Measurements from ENCODE around the gene KCNMA1. TPM values are rescaled to one million over a fixed set of nuclear protein-coding genes. Genes with fewer than 3 reads are reported as not detected.

The KCNMA1 gene
- total RNA-seq, 2 donors from 2014 or later = 168 to 188 TPM

DNA sequence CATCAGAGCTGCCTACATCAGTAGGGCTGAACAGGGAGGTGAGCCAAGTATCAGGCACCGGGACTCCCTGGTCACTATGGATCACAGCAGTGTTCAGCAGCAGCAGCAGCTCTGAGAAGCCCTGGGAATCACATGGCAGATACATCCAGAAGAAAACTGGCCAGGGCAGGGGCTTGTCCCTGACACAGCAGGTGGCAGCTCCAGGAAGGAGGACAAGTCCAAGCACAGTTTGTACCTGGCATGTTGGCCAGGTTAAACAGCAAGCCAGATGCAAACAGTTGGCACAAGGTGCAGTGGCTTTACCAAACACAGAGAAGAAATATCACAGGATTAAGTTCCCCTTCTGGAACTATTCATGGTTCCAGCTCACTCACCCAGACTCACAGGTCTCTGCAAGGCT is 139.4 kb downstream of the KCNMA1 start:
- DNase-seq (ENCODE audit: low spot score) (no peak), ATAC-seq (ENCODE audit: insufficient number of reproducible peaks, low FRiP score, low read depth) (no peak)

DNA sequence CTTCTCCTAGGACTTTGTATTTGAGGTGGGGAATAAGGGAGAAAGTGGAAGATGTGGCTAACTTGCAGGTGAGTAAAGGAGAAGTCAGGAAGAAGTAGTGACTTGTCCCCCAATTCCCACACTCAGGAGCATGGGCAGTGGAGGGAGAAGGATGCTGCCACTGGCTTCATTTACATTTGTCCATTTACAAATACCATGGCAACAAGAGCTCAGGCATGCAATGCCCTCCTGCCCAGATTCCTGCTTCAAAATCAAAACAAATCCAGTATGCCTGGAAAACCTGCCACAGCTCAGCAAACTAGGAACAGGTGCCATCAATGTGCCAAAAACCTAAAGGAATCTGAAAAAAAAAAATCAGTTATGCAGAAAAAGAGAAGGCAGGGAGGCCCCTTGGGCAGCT is 139.9 kb downstream of the KCNMA1 start:
- ATAC-seq (ENCODE audit: insufficient number of reproducible peaks, low FRiP score, low read depth) (no peak), DNase-seq (ENCODE audit: low spot score) (no peak)
- Histone ChIP-seq H3K36me3 (no peaks in the 10 kb centered on the region), H3K4me1 (ENCODE audit: control insufficient read depth in 1 of 2, low read depth in 2 of 2) (peaks cover 4 to 76% of the 10 kb centered on the region in 2 donors), H3K27ac (peak overlapping the region in 1 of 2 donors; percentile 13), H3K9me3 (no peaks in the 10 kb centered on the region), H3K27me3 (replicated peaks; ENCODE audit: insufficient read depth) (no peaks in the 10 kb centered on the region), H3K4me3 (no peak overlapping the region)
- TF ChIP-seq, protein P1, sequence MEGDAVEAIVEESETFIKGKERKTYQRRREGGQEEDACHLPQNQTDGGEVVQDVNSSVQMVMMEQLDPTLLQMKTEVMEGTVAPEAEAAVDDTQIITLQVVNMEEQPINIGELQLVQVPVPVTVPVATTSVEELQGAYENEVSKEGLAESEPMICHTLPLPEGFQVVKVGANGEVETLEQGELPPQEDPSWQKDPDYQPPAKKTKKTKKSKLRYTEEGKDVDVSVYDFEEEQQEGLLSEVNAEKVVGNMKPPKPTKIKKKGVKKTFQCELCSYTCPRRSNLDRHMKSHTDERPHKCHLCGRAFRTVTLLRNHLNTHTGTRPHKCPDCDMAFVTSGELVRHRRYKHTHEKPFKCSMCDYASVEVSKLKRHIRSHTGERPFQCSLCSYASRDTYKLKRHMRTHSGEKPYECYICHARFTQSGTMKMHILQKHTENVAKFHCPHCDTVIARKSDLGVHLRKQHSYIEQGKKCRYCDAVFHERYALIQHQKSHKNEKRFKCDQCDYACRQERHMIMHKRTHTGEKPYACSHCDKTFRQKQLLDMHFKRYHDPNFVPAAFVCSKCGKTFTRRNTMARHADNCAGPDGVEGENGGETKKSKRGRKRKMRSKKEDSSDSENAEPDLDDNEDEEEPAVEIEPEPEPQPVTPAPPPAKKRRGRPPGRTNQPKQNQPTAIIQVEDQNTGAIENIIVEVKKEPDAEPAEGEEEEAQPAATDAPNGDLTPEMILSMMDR (IDR thresholded peaks at IDR 0.05) = no peak

More for the DNA sequence above, 139.4 kb downstream of the KCNMA1 start:
- H3K36me3 ChIP-seq = no peaks in the 10 kb centered on the region
- H3K4me1 ChIP-seq (ENCODE audit: control insufficient read depth in 1 of 2, low read depth in 2 of 2) = peaks cover 4 to 72% of the 10 kb centered on the region in 2 donors
- no peak overlapping the region for H3K4me3 ChIP-seq
- peak overlapping the region in 1 of 2 donors; percentile 13 for H3K27ac ChIP-seq
- TF ChIP-seq, protein P1 (IDR thresholded peaks at IDR 0.05) = no peak
- no peaks in the 10 kb centered on the region for H3K9me3 ChIP-seq
- no peaks in the 10 kb centered on the region for H3K27me3 ChIP-seq (replicated peaks; ENCODE audit: insufficient read depth)

DNA sequence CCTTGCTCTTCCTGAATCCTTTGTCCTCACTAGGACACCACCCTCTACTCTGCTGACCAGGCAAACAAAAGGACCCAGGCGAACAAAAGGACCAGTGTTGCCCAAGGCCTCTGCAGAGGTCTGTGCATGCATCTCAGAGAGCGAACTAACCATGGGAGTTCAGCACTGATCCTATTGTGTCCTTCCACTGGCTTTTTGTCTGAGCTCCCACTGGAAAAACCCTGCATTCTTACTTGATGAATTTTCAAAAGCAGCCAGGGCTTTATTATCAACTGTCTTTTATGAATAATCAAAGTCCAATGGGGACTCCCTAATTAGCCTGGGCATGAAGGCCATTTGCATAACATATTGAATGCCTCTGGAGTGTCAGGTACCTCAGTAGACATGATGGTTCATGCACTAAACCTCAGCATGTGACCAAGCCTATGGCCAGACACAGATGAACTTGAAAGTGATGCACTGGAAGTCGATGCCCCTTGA is 140.6 kb downstream of the KCNMA1 start:
- H3K27ac ChIP-seq = no peak overlapping the region

DNA sequence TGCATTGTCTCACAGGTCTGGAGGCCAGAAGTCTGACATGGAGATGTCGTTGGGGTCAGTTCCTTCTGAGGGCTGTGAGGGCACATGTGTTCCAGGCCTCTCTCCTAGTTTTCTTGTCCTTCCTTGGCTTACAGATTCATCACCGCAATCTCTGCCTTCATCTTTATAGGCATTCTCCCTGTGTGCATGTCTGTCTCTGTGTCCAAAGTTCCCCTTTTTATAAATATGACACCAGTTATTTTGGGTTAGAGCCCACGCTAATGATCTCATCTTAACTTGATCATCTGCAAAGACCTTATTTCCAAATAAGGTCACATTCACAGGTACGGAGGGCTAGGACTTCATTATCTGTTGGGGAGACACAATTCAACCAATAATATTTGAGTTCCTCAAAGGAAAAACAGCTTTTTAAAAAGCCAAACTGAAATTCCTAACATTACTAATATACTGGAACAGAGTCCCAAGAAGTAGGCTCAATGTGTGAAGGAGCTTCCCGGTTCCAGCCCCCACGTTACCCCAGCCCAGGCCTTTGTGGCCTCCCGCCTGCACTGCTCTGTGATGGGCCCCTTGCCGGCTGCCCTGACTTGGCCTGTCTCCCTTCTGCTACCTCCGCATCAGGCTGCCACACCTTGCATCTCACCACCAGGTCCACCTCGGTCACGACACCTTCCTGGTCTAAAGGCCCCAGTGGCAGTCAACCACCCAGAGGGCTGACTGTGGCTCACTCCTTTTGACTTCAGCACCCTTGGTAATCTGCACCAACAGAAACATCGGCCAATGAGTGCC is 142.7 kb downstream of the KCNMA1 start:
- Histone ChIP-seq H3K9me3 (no peaks in the 10 kb centered on the region), H3K4me3 (no peak overlapping the region), H3K27ac (no peak overlapping the region), H3K4me1 (ENCODE audit: control insufficient read depth in 1 of 2, low read depth in 2 of 2) (peaks cover 0 to 82% of the 10 kb centered on the region in 2 donors), H3K27me3 (replicated peaks; ENCODE audit: insufficient read depth) (no peaks in the 10 kb centered on the region), H3K36me3 (no peaks in the 10 kb centered on the region)
- DNase-seq (ENCODE audit: low spot score) (no peak), ATAC-seq (ENCODE audit: insufficient number of reproducible peaks, low FRiP score, low read depth) (no peak)
- TF ChIP-seq, protein P1 (IDR thresholded peaks at IDR 0.05) = no peak

More for the DNA sequence above, 140.6 kb downstream of the KCNMA1 start:
- DNase-seq (ENCODE audit: low spot score) (no peak), ATAC-seq (ENCODE audit: insufficient number of reproducible peaks, low FRiP score, low read depth) (no peak)
- Histone ChIP-seq H3K36me3 (no peaks in the 10 kb centered on the region), H3K27me3 (replicated peaks; ENCODE audit: insufficient read depth) (no peaks in the 10 kb centered on the region), H3K9me3 (no peaks in the 10 kb centered on the region), H3K4me3 (no peak overlapping the region), H3K4me1 (ENCODE audit: control insufficient read depth in 1 of 2, low read depth in 2 of 2) (peaks cover 4 to 80% of the 10 kb centered on the region in 2 donors)
- TF ChIP-seq, protein P1 (IDR thresholded peaks at IDR 0.05) = no peak

DNA sequence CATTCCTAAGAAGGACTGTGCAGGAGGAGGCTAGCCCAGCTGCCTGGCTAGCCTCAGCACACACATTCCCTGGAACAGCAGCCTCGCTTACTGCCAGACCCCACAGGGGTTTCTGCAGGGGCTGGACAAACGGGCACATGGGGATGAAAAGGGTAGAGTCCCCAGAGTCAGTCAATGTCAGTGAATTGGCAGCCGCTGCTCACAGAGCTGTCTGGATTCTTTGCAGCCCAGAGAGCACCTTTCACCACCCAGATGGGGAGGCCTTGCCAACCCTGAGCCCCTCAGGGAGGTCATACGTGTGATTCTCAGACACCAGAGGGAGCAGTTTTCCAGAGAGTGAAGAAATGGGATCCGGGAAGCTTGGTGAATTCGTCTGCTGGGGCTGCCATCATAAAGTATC is 143.3 kb downstream of the KCNMA1 start:
- H3K27me3 ChIP-seq (replicated peaks; ENCODE audit: insufficient read depth) = no peaks in the 10 kb centered on the region

More for the DNA sequence above, 143.3 kb downstream of the KCNMA1 start:
- DNase-seq (ENCODE audit: low spot score) = no peak
- no peak overlapping the region for H3K4me3 ChIP-seq
- peaks cover 0 to 82% of the 10 kb centered on the region in 2 donors for H3K4me1 ChIP-seq (ENCODE audit: control insufficient read depth in 1 of 2, low read depth in 2 of 2)
- no peak for ATAC-seq (ENCODE audit: insufficient number of reproducible peaks, low FRiP score, low read depth)
- TF ChIP-seq, protein P1 (IDR thresholded peaks at IDR 0.05) = peak; percentile 20
- no peaks in the 10 kb centered on the region for H3K9me3 ChIP-seq
- H3K27ac ChIP-seq = no peak overlapping the region
- H3K36me3 ChIP-seq = no peaks in the 10 kb centered on the region
